Measurements from ENCODE around the gene PPIL3. TPM values are rescaled to one million over a fixed set of nuclear protein-coding genes. Genes with fewer than 3 reads are reported as not detected.
A peak's percentile ranks its signal among the peaks of the same experiment; 100 is the strongest.

The PPIL3 gene
- total RNA-seq, 1 donor from 2014 or later, result 16.2 TPM

DNA sequence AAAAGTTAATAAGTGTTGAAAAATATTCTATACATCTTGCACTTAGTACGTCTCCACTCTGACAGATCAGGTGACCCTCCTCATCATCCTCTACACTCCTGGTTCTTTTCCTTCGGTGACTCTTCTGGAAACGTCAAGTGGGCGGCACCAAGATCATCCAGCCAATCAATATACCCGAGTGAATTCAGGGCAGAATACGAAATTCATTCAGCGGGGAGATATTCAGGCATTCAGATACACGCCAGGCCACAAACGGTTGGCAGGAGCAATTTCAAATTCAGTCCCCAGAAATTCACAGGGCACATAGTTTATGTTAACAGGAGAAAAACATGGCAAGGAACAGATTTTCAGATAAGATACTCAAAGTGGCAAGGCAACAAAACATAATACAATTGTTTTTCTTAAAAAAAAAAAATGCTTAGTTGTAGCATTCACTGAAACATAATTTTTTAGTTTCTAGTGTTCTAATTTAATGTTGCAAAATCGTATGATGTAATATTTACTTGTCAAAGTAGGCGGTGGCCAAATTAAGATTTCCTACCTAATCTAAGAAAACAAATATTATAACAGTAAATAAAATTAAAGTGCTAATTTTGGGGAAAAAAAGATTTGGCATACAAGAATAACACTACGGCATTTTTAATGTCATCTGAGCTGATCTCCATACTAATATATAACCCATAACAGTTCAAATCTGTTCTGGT is 28.6 kb downstream of the PPIL3 start:
- no peak for DNase-seq (ENCODE audit: extremely low spot score in 2 of 2)
- Histone ChIP-seq H3K9me3 (no peaks in the 10 kb centered on the region), H3K36me3 (peaks cover 0 to 51% of the 10 kb centered on the region in 2 donors), H3K4me1 (peaks cover 59% of the 10 kb centered on the region), H3K27me3 (no peaks in the 10 kb centered on the region), H3K27ac (peak overlapping the region; percentile 100), H3K4me3 (peak overlapping the region; percentile 60 to 100)
- intact Hi-C loops (cut with DNase I), result loop anchor here (5.0 kb wide), 1 partner anchor 48 kb away; the partner anchor contains the start of gene BZW1
- TF ChIP-seq POLR2AphosphoS5 (IDR thresholded peaks at IDR 0.05; ENCODE audit: insufficient read depth in 1 of 2, low read depth in 1 of 2), result peak in 1 of 2 donors; percentile 22
- TF ChIP-seq, protein P1, sequence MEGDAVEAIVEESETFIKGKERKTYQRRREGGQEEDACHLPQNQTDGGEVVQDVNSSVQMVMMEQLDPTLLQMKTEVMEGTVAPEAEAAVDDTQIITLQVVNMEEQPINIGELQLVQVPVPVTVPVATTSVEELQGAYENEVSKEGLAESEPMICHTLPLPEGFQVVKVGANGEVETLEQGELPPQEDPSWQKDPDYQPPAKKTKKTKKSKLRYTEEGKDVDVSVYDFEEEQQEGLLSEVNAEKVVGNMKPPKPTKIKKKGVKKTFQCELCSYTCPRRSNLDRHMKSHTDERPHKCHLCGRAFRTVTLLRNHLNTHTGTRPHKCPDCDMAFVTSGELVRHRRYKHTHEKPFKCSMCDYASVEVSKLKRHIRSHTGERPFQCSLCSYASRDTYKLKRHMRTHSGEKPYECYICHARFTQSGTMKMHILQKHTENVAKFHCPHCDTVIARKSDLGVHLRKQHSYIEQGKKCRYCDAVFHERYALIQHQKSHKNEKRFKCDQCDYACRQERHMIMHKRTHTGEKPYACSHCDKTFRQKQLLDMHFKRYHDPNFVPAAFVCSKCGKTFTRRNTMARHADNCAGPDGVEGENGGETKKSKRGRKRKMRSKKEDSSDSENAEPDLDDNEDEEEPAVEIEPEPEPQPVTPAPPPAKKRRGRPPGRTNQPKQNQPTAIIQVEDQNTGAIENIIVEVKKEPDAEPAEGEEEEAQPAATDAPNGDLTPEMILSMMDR (IDR thresholded peaks at IDR 0.05), result no peak

DNA sequence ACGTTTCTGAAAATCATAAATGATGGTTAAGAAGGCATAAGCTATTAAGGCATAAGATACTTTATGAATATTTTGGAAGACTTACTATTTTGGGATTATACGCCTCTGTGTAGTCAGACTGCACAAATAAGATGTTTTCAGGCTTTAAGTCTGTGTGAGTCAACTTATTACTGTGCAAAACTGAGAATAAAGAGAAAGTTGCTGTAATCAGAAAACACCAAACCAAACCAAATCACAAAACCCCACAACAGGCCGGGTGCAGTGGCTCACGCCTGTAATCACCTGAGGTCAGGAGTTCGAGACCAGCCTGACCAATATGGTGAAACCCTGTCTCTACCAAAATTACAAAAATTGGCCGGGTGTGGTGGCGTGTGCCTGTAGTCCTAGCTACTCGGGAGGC is 32.1 kb downstream of the PPIL3 start:
- Histone ChIP-seq H3K4me3 (no peak overlapping the region), H3K36me3 (peaks cover 3 to 85% of the 10 kb centered on the region in 2 donors), H3K27ac (no peak overlapping the region), H3K9me3 (no peaks in the 10 kb centered on the region), H3K4me1 (peaks cover 49% of the 10 kb centered on the region), H3K27me3 (no peaks in the 10 kb centered on the region)
- DNase-seq (ENCODE audit: extremely low spot score in 2 of 2), result no peak
- intact Hi-C loops (cut with DNase I), result no loop called here
- TF ChIP-seq POLR2A (IDR thresholded peaks at IDR 0.05) (no peak), POLR2AphosphoS5 (IDR thresholded peaks at IDR 0.05; ENCODE audit: insufficient read depth in 1 of 2, low read depth in 1 of 2) (no peak)
- TF ChIP-seq, protein P1 (IDR thresholded peaks at IDR 0.05), result no peak

DNA sequence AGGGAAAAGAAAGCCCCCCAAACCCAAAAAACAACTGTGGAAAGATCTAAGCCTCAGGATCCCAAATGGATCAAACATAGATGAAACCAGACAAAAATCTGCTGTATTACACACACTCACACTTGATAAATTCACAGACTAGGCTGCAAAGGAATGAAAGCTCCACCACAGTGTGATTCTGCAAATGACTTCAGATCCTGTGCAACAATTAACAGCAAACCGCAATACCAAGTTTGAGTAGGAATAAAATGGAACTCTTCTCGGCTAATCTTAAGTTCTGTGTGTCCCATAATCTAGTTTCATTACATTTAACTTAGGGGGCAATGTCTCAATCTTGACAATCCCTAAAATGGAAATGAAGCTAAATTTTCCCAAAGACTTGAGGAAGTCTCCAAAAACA is 36.3 kb downstream of the PPIL3 start:
- no peak for DNase-seq (ENCODE audit: extremely low spot score in 2 of 2)
- Histone ChIP-seq H3K4me3 (no peak overlapping the region), H3K27me3 (no peaks in the 10 kb centered on the region), H3K27ac (no peak overlapping the region), H3K9me3 (no peaks in the 10 kb centered on the region), H3K4me1 (peaks cover 9% of the 10 kb centered on the region), H3K36me3 (peaks cover 3 to 71% of the 10 kb centered on the region in 2 donors)
- intact Hi-C loops (cut with DNase I), result no loop called here
- TF ChIP-seq POLR2AphosphoS5 (IDR thresholded peaks at IDR 0.05; ENCODE audit: insufficient read depth in 1 of 2, low read depth in 1 of 2) (no peak), POLR2A (IDR thresholded peaks at IDR 0.05) (no peak)
- TF ChIP-seq, protein P1 (IDR thresholded peaks at IDR 0.05), result no peak

DNA sequence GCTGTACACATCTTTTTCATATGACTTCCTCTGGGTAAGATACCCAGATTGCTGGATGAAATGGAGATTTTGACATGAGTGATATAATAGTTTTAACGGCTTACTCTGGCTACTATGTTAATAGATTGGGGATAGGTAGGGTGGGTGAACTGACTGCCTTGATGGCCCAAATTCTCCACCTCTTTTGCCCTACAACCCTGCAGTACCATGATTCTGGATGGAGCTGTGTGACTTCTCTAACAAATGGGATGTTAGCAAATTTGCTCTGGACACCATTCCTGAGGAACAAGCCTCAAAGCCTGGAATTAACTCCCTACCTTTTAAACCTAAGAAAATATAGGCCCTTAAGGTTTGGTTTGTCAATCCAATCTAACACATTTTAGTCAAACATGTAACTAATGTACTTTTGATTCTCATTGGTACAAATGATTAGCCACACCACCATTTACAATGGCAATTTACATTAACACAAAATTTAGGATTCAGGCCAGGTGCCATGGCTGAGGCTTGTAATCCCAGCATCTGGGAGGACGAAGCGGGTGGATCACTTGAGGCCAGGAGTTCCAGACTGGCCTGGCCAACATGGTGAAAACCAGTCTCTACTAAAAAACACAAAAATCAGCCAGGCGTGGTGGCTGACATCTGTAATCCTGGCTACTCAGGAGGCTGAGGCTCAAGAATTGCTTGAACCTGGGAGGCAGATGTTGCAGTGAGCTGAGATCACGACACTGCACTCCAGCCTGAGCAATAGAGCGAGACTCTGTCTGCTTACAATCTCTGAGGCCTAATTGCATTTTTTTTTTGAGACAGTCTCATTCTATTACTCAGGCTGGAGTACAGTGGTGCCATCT is 37.3 kb downstream of the PPIL3 start:
- no peak overlapping the region for H3K4me3 ChIP-seq
- no peak for TF ChIP-seq POLR2A (IDR thresholded peaks at IDR 0.05)
- TF ChIP-seq POLR2AphosphoS5 (IDR thresholded peaks at IDR 0.05; ENCODE audit: insufficient read depth in 1 of 2, low read depth in 1 of 2), result no peak
- TF ChIP-seq, protein P1 (IDR thresholded peaks at IDR 0.05), result no peak
- no peaks in the 10 kb centered on the region for H3K27me3 ChIP-seq
- no peak for DNase-seq (ENCODE audit: extremely low spot score in 2 of 2)
- H3K4me1 ChIP-seq, result no peaks in the 10 kb centered on the region
- H3K9me3 ChIP-seq, result no peaks in the 10 kb centered on the region
- intact Hi-C loops (cut with DNase I), result no loop called here
- peaks cover 3 to 61% of the 10 kb centered on the region in 2 donors for H3K36me3 ChIP-seq
- no peak overlapping the region for H3K27ac ChIP-seq

Measured in vagina (tissue), 2 donors.